ENCODE data around the gene SLC25A13.
A peak's percentile ranks its signal among the peaks of the same experiment; 100 is the strongest.

SLC25A13 gene

DNA sequence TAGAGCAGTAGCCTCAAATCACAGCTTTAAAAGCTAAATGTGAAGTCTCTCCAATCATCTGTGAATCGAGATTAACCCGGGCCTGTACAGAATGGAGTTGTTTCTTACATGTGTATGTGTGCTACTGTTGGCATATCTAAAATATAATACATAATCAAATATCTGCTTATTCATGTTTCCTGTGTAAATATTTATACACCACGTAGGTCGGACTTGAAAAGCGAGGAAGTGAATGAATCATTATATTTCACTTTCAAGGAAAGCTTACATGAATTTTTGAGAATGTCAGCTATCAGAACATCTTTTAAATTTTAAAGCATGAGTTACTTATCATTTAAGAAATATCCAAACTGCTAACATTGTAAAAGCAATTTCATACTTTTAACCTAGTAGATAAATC is 233.3 kb downstream of the SLC25A13 start:
- DNase-seq (ENCODE audit: insufficient read length, low spot score): no peak
- TF ChIP-seq, protein P1, sequence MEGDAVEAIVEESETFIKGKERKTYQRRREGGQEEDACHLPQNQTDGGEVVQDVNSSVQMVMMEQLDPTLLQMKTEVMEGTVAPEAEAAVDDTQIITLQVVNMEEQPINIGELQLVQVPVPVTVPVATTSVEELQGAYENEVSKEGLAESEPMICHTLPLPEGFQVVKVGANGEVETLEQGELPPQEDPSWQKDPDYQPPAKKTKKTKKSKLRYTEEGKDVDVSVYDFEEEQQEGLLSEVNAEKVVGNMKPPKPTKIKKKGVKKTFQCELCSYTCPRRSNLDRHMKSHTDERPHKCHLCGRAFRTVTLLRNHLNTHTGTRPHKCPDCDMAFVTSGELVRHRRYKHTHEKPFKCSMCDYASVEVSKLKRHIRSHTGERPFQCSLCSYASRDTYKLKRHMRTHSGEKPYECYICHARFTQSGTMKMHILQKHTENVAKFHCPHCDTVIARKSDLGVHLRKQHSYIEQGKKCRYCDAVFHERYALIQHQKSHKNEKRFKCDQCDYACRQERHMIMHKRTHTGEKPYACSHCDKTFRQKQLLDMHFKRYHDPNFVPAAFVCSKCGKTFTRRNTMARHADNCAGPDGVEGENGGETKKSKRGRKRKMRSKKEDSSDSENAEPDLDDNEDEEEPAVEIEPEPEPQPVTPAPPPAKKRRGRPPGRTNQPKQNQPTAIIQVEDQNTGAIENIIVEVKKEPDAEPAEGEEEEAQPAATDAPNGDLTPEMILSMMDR (IDR thresholded peaks at IDR 0.05; ENCODE audit: insufficient read depth, missing control alignments): no peak
- FAIRE-seq: no peak

DNA sequence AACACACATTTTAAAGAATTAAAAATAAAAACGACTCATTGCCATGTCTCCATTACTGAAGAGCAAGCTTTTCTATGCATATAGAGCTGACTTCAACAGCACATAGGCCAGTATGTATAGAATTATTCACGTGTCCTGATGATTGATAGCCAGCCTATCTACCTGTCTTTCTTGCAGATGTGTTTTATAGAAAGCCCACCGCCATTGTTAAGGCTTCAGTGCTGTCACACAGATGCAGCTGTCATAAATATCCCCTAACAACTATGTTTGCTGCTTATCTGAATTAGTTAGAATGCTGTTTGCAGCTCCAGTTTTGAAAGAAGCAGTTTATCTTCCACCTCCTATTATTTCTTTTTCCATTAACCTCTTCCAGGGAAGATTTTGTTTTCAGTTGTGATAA is 235.9 kb downstream of the SLC25A13 start:
- TF ChIP-seq, protein P1 (IDR thresholded peaks at IDR 0.05; ENCODE audit: insufficient read depth, missing control alignments): no peak
- DNase-seq (ENCODE audit: insufficient read length, low spot score): no peak
- no peak for FAIRE-seq

DNA sequence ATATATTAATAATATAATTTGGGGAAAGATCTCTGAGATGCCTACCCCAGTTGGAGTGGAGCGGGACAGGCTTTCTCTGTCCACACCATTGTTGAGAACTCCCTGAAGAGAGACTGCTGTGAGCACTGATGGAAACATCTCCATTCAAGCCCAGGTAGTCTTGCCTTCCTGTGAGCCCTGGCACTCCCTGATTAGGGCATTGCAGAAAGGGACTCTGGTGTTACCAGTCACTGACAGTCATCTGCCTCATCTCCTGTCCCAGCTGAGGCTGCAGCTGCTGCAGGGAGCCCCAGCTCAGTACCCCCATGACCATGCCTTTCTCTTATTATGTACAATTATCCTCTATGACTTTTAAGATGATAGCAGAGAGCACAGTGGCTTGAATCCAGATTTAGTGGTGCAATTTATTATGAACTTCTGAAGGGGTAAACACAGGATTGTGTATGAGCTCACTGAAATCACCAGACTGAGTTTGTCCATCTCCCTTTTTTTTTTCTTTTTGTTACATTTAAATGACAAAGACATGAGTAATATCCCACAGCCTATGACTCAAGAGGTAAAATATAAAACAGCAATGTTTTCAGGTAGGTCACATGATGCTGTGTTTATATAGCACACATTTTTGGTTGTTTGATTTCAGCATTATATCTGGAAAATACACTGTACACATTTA is 236.9 kb downstream of the SLC25A13 start:
- TF ChIP-seq, protein P1 (IDR thresholded peaks at IDR 0.05; ENCODE audit: insufficient read depth, missing control alignments): no peak
- no peak for FAIRE-seq
- DNase-seq (ENCODE audit: insufficient read length, low spot score): no peak

DNA sequence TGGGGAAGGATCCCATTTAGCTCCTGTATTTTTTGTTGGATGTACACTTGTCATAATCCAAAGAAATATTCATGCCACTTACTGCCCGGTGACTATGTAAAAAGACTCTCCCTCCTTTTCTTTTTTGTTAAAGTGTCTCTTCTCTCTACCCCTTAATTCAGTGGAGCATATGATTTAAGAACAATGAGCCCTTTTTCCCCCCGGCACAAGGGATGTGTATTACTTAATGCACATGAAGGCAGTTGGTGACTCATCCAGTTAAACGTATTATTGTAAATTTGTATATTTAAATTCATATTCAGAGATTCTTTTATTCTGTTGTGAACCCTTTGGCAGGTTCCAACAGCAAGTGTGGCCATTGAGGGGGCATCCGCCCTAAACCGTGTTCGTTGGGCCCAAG is 241.9 kb downstream of the SLC25A13 start:
- FAIRE-seq (no peak), DNase-seq (ENCODE audit: insufficient read length, low spot score) (no peak)
- TF ChIP-seq, protein P1 (IDR thresholded peaks at IDR 0.05; ENCODE audit: insufficient read depth, missing control alignments): no peak

DNA sequence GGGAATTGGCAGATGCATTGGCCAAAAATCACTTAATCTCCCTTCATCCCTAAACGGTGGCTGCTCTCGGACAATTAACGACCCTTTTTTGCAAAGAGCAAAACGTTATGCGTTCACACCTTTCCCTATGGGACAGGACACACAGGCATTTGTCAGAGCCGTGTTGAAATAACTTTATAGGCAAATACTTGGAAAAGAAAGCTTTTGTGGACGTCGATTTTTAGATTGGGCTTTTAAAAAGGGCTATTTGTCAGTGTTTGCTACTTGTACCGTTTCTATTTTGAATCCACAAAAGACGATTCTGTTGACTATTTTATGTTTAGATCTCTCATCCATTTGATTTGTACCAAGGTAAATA is 245.6 kb downstream of the SLC25A13 start:
- FAIRE-seq (peak; percentile 53), DNase-seq (ENCODE audit: insufficient read length, low spot score) (no peak)
- TF ChIP-seq, protein P1 (IDR thresholded peaks at IDR 0.05; ENCODE audit: insufficient read depth, missing control alignments): no peak

DNA sequence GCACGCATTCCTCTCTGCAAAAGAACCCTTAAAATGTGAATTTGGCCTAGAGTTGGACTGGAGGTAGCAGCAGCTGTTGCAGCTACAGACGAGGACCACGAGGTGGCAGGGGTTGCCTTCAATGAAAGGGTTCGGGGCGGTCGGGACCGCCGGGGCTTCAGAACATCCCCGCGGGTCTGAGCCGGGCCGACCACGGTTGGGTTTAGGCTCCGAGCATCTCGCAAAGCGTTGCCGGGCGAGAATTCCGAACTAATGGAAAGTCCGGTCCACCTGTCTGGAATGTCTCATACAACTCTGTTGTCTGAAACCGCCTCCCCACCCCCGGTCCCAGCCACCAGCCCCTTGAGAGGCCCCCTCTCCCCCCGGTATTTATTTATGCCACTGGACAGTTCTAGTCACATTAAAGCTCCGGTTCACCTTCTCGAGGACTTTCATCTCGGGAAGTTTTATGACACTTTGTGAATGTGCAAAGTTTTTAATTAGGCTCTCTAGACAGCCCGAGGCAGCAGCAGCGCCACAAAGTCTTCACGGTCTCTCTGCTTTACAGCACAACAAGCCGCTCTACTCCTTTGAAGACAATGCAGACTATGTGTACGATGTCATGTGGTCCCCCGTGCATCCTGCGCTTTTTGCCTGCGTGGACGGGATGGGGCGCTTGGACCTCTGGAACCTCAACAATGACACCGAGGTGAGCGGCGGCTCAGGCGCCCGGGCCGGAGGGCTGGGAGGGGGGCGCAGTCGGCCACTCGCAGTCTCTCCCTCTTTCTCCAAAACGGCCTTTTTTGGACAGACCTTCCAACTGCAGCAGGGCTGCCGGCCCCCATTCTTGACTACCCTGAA is 246.2 kb downstream of the SLC25A13 start:
- DNase-seq (ENCODE audit: insufficient read length, low spot score) (peak; percentile 32), FAIRE-seq (peak; percentile 38)
- TF ChIP-seq, protein P1 (IDR thresholded peaks at IDR 0.05; ENCODE audit: insufficient read depth, missing control alignments): peak; percentile 92

DNA sequence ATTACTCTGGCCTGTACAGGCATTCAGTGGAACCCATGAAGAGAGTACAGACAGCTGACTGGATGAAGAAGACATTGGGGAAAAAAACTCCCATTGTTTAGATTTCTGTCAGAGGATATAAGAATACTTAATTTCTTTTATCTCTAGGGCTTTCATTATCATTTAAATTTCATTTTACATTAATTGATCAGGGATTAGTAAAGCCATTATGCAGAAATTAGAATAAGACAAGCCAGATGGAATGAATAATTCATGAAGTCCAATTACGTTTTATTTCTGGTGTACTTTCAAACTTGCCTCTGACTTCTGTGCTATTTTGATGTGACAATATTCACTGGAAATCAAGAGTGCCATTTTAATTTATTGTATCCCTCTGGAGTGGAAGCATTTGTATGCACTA is 247.0 kb downstream of the SLC25A13 start:
- DNase-seq (ENCODE audit: insufficient read length, low spot score) (no peak), FAIRE-seq (no peak)
- TF ChIP-seq, protein P1 (IDR thresholded peaks at IDR 0.05; ENCODE audit: insufficient read depth, missing control alignments): no peak

Data from D721Med (cell line).